Immature natural killer cell (primary cell): ENCODE measurements around the gene MTRR. TPM values are rescaled to one million over a fixed set of nuclear protein-coding genes. Genes with fewer than 3 reads are reported as not detected.

Source experiments
- DNase-seq, 3 donors: peaks; one replicate each; pipeline ENCODE4 v3.0.0; 2022; ENCODE audit warnings: mixed read lengths in 1 of 3
- H3K27ac Mint-ChIP-seq, 6 donors: one replicate each; pipeline ENCODE4 v1.8.0; 2020; ENCODE audit warnings: mixed read lengths in 6 of 6, mild to moderate bottlenecking in 5 of 6, inconsistent platforms in 4 of 6, moderate library complexity in 3 of 6
- H3K27me3 Mint-ChIP-seq, 3 donors: one replicate each; pipeline ENCODE4 v1.8.0; 2020 to 2021; ENCODE audit warnings: low read depth in 3 of 3, mild to moderate bottlenecking in 3 of 3, mixed read lengths in 3 of 3, moderate library complexity in 3 of 3, inconsistent platforms in 1 of 3
- H3K36me3 Mint-ChIP-seq, 3 donors: one replicate each; pipeline ENCODE4 v1.8.0; 2020; ENCODE audit warnings: mixed read lengths in 3 of 3, inconsistent platforms in 2 of 3, mild to moderate bottlenecking in 2 of 3
- H3K4me1 Mint-ChIP-seq, 2 donors: one replicate each; pipeline ENCODE4 v1.8.0; 2020; ENCODE audit warnings: inconsistent platforms in 2 of 2, mild to moderate bottlenecking in 2 of 2, mixed read lengths in 2 of 2, moderate library complexity in 1 of 2
- H3K4me3 Mint-ChIP-seq, 5 donors: one replicate each; pipeline ENCODE4 v1.8.0; 2020; ENCODE audit warnings: mild to moderate bottlenecking in 5 of 5, mixed read lengths in 5 of 5, inconsistent platforms in 3 of 5, moderate library complexity in 3 of 5
- H3K9me3 Mint-ChIP-seq, 6 donors: one replicate each; pipeline ENCODE4 v1.8.0; 2020; ENCODE audit warnings: mild to moderate bottlenecking in 6 of 6, mixed read lengths in 6 of 6, inconsistent platforms in 4 of 6, moderate library complexity in 3 of 6
- polyA plus RNA-seq, 3 donors: library from polyadenylated mRNA; unstranded; fragments of 300-500 nt; fragmentation: Illumina TruSeq; gene quantifications; one replicate each; pipeline ENCODE4 v1.2.3, GENCODE V29; 2021

The MTRR gene
- polyA plus RNA-seq, 3 donors from 2014 or later, result 23.2 to 58.6 (median 33.3) TPM

- H3K9me3 Mint-ChIP-seq, result peaks cover 1 to 28% (median 12%) of the 10 kb centered on the region in 6 donors
- H3K27ac Mint-ChIP-seq, result no peak overlapping the region
- H3K36me3 Mint-ChIP-seq, result peaks cover 3 to 7% (median 4%) of the 10 kb centered on the region in 3 donors
- no peak for DNase-seq
- H3K4me1 Mint-ChIP-seq, result no peaks in the 10 kb centered on the region
- H3K4me3 Mint-ChIP-seq, result no peak overlapping the region
- H3K27me3 Mint-ChIP-seq, result peaks cover 0 to 4% (median 1%) of the 10 kb centered on the region in 3 donors
These were observed 48.5 kb downstream of the MTRR start for GRCh38 chr5:7917130-7918123.

- no peak for DNase-seq
- H3K36me3 Mint-ChIP-seq, result no peaks in the 10 kb centered on the region
- H3K27me3 Mint-ChIP-seq, result peaks cover 0 to 8% (median 2%) of the 10 kb centered on the region in 3 donors
- H3K4me1 Mint-ChIP-seq, result no peaks in the 10 kb centered on the region
- peaks cover 0 to 2% (median 0%) of the 10 kb centered on the region in 6 donors for H3K9me3 Mint-ChIP-seq
- no peak overlapping the region for H3K4me3 Mint-ChIP-seq
- no peak overlapping the region for H3K27ac Mint-ChIP-seq
These were observed 57.2 kb downstream of the MTRR start for GRCh38 chr5:7925961-7926695.

DNA sequence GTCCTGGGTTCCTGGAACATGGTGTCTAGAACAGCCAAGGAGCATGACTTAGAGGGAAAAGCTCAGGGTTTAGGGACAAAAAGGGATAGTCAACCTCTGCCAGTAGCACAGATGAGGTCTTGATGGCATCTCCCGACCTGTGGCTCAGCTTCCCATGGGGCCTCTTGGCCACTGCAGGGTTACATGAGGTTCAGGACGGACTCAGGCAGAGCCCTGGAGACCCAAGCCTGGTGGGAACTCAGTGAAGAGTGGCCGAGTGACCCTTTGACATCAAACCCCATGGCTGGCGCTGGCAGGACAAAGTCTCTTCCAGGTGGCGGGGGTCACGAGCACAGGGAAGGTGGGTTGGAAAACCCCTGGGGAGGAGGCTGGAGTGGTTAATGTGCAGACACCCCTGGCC, 57.8 kb downstream of the MTRR start:
- H3K36me3 Mint-ChIP-seq, result no peaks in the 10 kb centered on the region
- peaks cover 0 to 2% (median 0%) of the 10 kb centered on the region in 6 donors for H3K9me3 Mint-ChIP-seq
- H3K4me3 Mint-ChIP-seq, result no peak overlapping the region
- no peaks in the 10 kb centered on the region for H3K4me1 Mint-ChIP-seq
- no peak for DNase-seq
- no peak overlapping the region for H3K27ac Mint-ChIP-seq
- peaks cover 0 to 8% (median 2%) of the 10 kb centered on the region in 3 donors for H3K27me3 Mint-ChIP-seq

- Mint-ChIP-seq H3K27me3 (peaks cover 0 to 5% (median 2%) of the 10 kb centered on the region in 3 donors), H3K4me3 (no peak overlapping the region), H3K36me3 (no peaks in the 10 kb centered on the region), H3K4me1 (no peaks in the 10 kb centered on the region), H3K9me3 (peaks cover 0 to 2% (median 0%) of the 10 kb centered on the region in 6 donors), H3K27ac (no peak overlapping the region)
- no peak for DNase-seq
These were observed 58.8 kb downstream of the MTRR start for GRCh38 chr5:7927466-7928375.

DNA sequence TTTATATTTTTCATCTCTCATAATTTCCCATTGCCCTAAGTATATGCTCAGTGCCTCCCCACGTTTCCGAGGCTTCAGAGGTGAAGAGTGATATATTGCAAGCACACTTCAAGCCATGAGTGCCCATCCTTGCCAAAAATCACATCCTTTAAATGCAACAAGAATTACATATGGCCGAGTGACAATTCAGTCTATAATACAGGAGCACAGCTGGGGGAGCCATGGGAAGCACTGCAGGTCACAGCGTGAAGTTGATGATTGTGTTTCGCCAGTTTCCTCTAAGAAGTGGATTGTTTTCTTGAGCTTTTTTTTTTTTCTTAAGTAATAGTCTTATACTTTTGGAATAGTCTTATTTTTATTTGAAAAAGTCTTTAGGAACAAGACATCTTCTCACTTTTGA, 61.1 kb downstream of the MTRR start:
- Mint-ChIP-seq H3K27ac (no peak overlapping the region), H3K27me3 (peaks cover 1 to 5% (median 2%) of the 10 kb centered on the region in 3 donors), H3K4me1 (no peaks in the 10 kb centered on the region)

GRCh38 chr5:7941692-7942091, 72.7 kb downstream of the MTRR start:
- Mint-ChIP-seq H3K9me3 (peaks cover 0 to 8% (median under 1%) of the 10 kb centered on the region in 6 donors), H3K4me1 (no peaks in the 10 kb centered on the region), H3K27me3 (peaks cover 2 to 8% (median 4%) of the 10 kb centered on the region in 3 donors), H3K27ac (no peak overlapping the region), H3K36me3 (no peaks in the 10 kb centered on the region), H3K4me3 (no peak overlapping the region)
- DNase-seq, result no peak

More for the DNA sequence above, 61.1 kb downstream of the MTRR start:
- H3K4me3 Mint-ChIP-seq, result no peak overlapping the region
- no peaks in the 10 kb centered on the region for H3K36me3 Mint-ChIP-seq
- DNase-seq, result no peak
- peaks cover 0 to 2% (median 0%) of the 10 kb centered on the region in 6 donors for H3K9me3 Mint-ChIP-seq

DNA sequence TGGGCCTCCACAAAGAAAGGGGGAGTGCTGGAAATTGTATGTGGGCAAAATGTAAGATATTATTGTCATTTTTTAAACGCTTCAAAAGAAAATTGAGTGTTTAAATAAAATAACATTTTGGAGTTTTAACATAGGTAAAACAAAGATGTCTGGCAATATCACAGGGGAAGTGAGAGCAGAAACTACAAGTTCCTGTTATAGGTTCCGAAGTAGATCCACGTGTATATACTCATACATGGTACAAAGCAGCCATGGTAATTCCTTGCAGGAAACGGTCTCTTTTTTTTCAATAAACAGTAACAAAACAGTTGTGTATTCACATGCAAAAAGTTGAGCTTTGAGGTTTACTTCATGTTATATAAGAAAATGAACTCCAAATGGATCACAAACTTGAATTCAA, 78.4 kb downstream of the MTRR start:
- H3K9me3 Mint-ChIP-seq, result peaks cover 0 to 8% (median 2%) of the 10 kb centered on the region in 6 donors
- peaks cover 0 to 5% (median 3%) of the 10 kb centered on the region in 3 donors for H3K27me3 Mint-ChIP-seq
- H3K4me3 Mint-ChIP-seq, result no peak overlapping the region
- H3K4me1 Mint-ChIP-seq, result no peaks in the 10 kb centered on the region
- no peak for DNase-seq
- no peaks in the 10 kb centered on the region for H3K36me3 Mint-ChIP-seq
- no peak overlapping the region for H3K27ac Mint-ChIP-seq

Other genes with a start within 250 kb of the MTRR start
- gene CFAP90, start 18.0 kb upstream of the MTRR start, polyA plus RNA-seq, result not detected
- gene FASTKD3, start 117 bp upstream of the MTRR start, polyA plus RNA-seq, result 10 to 100 TPM; 11.7 to 13.9 (median 12.5) TPM